H9 (cell line): ENCODE measurements around the gene SETD3. TPM values are rescaled to one million over a fixed set of nuclear protein-coding genes. Genes with fewer than 3 reads are reported as not detected.

ENCODE experiments used
- DNase-seq: peaks from one replicate; pipeline ENCODE4 v3.0.0-alpha.2; 2017
- H2AFZ ChIP-seq: one replicate; pipeline ENCODE4 v1.6.1; 2013; ENCODE audit warnings: mild to moderate bottlenecking, low read length, control low read depth, moderate library complexity
- H2AK5ac ChIP-seq: 2 replicates; pipeline ENCODE4 v1.6.1; 2013; ENCODE audit warnings: low read length, control low read depth, mixed read lengths; ENCODE audit not compliant: insufficient read length
- H2BK120ac ChIP-seq: one replicate; pipeline ENCODE4 v1.6.1; 2013; ENCODE audit warnings: low read depth, mild to moderate bottlenecking, low read length, control low read depth, inconsistent platforms; ENCODE audit not compliant: poor library complexity, severe bottlenecking
- H2BK12ac ChIP-seq: 2 replicates; pipeline ENCODE4 v1.6.1; 2013; ENCODE audit warnings: low read length, control low read depth, mixed read lengths, low read depth; ENCODE audit not compliant: insufficient read length
- H2BK15ac ChIP-seq: 2 replicates; pipeline ENCODE4 v1.6.1; 2013; ENCODE audit warnings: low read depth, low read length, control low read depth
- H2BK20ac ChIP-seq: one replicate; pipeline ENCODE4 v1.6.1; 2013; ENCODE audit warnings: low read depth, mild to moderate bottlenecking, low read length, control low read depth, inconsistent platforms; ENCODE audit not compliant: poor library complexity, severe bottlenecking
- H2BK5ac ChIP-seq: 2 replicates; pipeline ENCODE4 v1.6.1; 2013; ENCODE audit warnings: low read length, control low read depth, mixed read lengths; ENCODE audit not compliant: insufficient read length
- H3K14ac ChIP-seq: 2 replicates; pipeline ENCODE4 v1.6.1; 2013; ENCODE audit warnings: low read length, control low read depth; ENCODE audit not compliant: insufficient read depth
- H3K18ac ChIP-seq: 2 replicates; pipeline ENCODE4 v1.6.1; 2013; ENCODE audit warnings: low read depth, mild to moderate bottlenecking, mixed read lengths, low read length, control low read depth; ENCODE audit not compliant: insufficient read length
- H3K23ac ChIP-seq: 2 replicates; pipeline ENCODE4 v1.6.1; 2013; ENCODE audit warnings: low read length, control low read depth, mixed read lengths, low read depth; ENCODE audit not compliant: insufficient read length
- H3K23me2 ChIP-seq: 2 replicates; pipeline ENCODE4 v1.6.1; 2013; ENCODE audit warnings: low read depth, mild to moderate bottlenecking, mixed read lengths, low read length, control low read depth; ENCODE audit not compliant: insufficient read length, poor library complexity, severe bottlenecking
- H3K27ac ChIP-seq: 2 replicates; pipeline ENCODE4 v1.5.1; 2013; ENCODE audit warnings: low read length, control low read depth, mixed read lengths, low read depth; ENCODE audit not compliant: insufficient read length
- H3K27me3 ChIP-seq: 2 replicates; pipeline ENCODE4 v1.6.1; 2013; ENCODE audit warnings: low read length, control low read depth, inconsistent platforms; ENCODE audit not compliant: insufficient read depth
- H3K4ac ChIP-seq: 2 replicates; pipeline ENCODE4 v1.6.1; 2013; ENCODE audit warnings: low read depth, mild to moderate bottlenecking, control low read depth, inconsistent platforms, low read length, moderate library complexity
- H3K4me1 ChIP-seq: 2 replicates; pipeline ENCODE4 v1.6.1; 2013; ENCODE audit warnings: low read length, control low read depth, inconsistent platforms; ENCODE audit not compliant: insufficient read depth
- H3K4me2 ChIP-seq: 2 replicates; pipeline ENCODE4 v1.6.1; 2013; ENCODE audit warnings: low read length, control low read depth, mixed read lengths; ENCODE audit not compliant: insufficient read length, insufficient read depth
- H3K56ac ChIP-seq: 2 replicates; pipeline ENCODE4 v1.6.1; 2013; ENCODE audit warnings: low read depth, mild to moderate bottlenecking, mixed read lengths, low read length, control low read depth; ENCODE audit not compliant: insufficient read length
- H3K79me1 ChIP-seq: 2 replicates; pipeline ENCODE4 v1.6.1; 2013; ENCODE audit warnings: low read depth, mild to moderate bottlenecking, moderate library complexity, low read length, control low read depth, inconsistent platforms; ENCODE audit not compliant: insufficient read depth, poor library complexity, severe bottlenecking
- H3K79me2 ChIP-seq: 2 replicates; pipeline ENCODE4 v1.6.1; 2013; ENCODE audit warnings: low read length, control low read depth, inconsistent platforms; ENCODE audit not compliant: insufficient read depth
- H3K9ac ChIP-seq: 2 replicates; pipeline ENCODE4 v1.6.1; 2013; ENCODE audit warnings: low read length, control low read depth, mixed read lengths; ENCODE audit not compliant: insufficient read length; ENCODE audit errors: extremely low read depth
- H3K9me3 ChIP-seq: one replicate; pipeline ENCODE4 v1.6.1; 2013; ENCODE audit warnings: low read depth, low read length, inconsistent platforms; ENCODE audit not compliant: control insufficient read depth
- H3T11ph ChIP-seq: one replicate; pipeline ENCODE4 v1.6.1; 2013; ENCODE audit warnings: mild to moderate bottlenecking, low read length, control low read depth, inconsistent platforms
- H4K20me1 ChIP-seq: one replicate; pipeline ENCODE4 v1.6.1; 2013; ENCODE audit not compliant: control insufficient read depth, insufficient read length, insufficient read depth
- H4K5ac ChIP-seq: 2 replicates; pipeline ENCODE4 v1.6.1; 2013; ENCODE audit warnings: low read depth, mild to moderate bottlenecking, mixed read lengths, low read length, control low read depth; ENCODE audit not compliant: insufficient read length
- H4K8ac ChIP-seq: replicated peaks from 2 replicates; pipeline ENCODE4 v1.6.1; 2013; ENCODE audit warnings: low read length, control low read depth, mixed read lengths, low read depth; ENCODE audit not compliant: insufficient read length
- H4K91ac ChIP-seq: 2 replicates; pipeline ENCODE4 v1.6.1; 2013; ENCODE audit warnings: low read depth, mild to moderate bottlenecking, moderate library complexity, mixed read lengths, low read length, control low read depth; ENCODE audit not compliant: insufficient read length
- H3K27ac Mint-ChIP-seq, 3 experiments: 2 replicates in 2 of 3; 3 replicates in 1 of 3; pipeline ENCODE4 v1.8.0; 2020 to 2021; ENCODE audit warnings: mixed read lengths in 3 of 3, mild to moderate bottlenecking in 1 of 3, moderate library complexity in 1 of 3
- H3K27me3 Mint-ChIP-seq: 2 replicates; pipeline ENCODE4 v1.8.0; 2021; ENCODE audit warnings: low read depth, mild to moderate bottlenecking, moderate library complexity, mixed read lengths
- H3K36me3 Mint-ChIP-seq, 3 experiments: 2 replicates in 2 of 3; 3 replicates in 1 of 3; pipeline ENCODE4 v1.8.0; 2020 to 2021; ENCODE audit warnings: low read depth in 3 of 3, mixed read lengths in 3 of 3; ENCODE audit not compliant: insufficient read depth in 1 of 3
- H3K4me1 Mint-ChIP-seq, 2 experiments: 2 replicates each; pipeline ENCODE4 v1.8.0; 2020; ENCODE audit warnings: mixed read lengths in 2 of 2
- H3K4me3 Mint-ChIP-seq, 2 experiments: 2 replicates in 1 of 2; 3 replicates in 1 of 2; pipeline ENCODE4 v1.8.0; 2020 to 2021; ENCODE audit warnings: mild to moderate bottlenecking in 2 of 2, mixed read lengths in 2 of 2, moderate library complexity in 1 of 2
- H3K9me3 Mint-ChIP-seq, 2 experiments: 2 replicates in 1 of 2; 3 replicates in 1 of 2; pipeline ENCODE4 v1.8.0; 2020; ENCODE audit warnings: mild to moderate bottlenecking in 2 of 2, mixed read lengths in 2 of 2, moderate library complexity in 1 of 2
- WGBS: extraction: QIAGEN DNeasy Blood & Tissue Kit; methylation state at CpG from one replicate; pipeline ENCODE4 v1.1.7; 2013; ENCODE audit warnings: missing lambda C conversion rate, low lambda C conversion rate, mixed read lengths; ENCODE audit not compliant: insufficient read length; ENCODE audit errors: extremely low coverage; 5-methylcytosine and 5-hydroxymethylcytosine counted together
- total RNA-seq: library from RNA; stranded (reverse); gene quantifications from 2 replicates; pipeline ENCODE4 v1.2.1, GENCODE V29; 2021
- TF ChIP-seq, protein P1 (sequence below): fragments of 200-600 bp; sonication (generic); conservative IDR thresholded peaks from 3 replicates; pipeline ENCODE4 v1.8.0; 2021; ENCODE audit warnings: antibody characterized with exemption, mild to moderate bottlenecking

SETD3 gene
- total RNA-seq, 1 experiment from 2014 or later: 56.7 TPM

DNA sequence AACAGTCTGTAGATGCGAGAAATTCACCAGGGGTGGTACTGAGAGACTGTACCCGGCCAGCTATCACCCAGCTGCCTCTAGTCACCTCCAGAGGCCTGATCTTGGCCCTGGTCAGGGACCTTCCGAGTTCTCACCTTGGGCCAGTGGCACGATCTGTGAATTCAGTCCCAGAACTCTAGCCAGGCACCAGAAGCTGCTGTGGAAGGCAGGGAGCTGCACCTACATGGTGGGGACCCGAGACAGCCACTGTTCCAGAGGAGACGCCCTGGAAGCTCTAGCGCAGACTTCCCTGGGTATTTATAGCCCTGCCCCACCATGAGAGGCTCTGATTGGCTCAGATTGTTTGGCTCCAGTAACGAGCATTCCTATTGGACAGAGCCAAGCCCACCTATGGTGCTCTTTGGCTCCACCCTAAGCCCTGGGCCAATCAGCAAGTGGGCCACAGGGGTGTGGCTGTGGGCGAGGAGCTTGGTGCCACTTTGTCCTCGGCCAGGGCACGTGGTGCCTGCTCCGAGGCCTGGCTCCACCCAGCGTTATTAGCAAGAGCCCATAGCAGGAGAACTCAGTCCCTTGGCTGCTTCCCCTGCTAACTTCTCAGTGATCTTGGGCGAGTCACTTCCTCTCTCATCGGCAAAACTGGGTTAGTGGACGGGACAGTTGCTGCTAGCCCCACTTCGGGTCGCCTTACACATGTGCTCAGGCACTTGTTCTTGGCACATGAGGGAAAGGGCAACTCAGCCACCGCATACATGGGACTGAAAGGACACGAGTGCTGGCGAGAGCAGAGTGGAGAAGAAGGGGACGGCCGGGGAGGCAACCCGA is 119.7 kb downstream of the SETD3 start:
- Histone ChIP-seq H4K91ac (no peak overlapping the region), H3T11ph (no peak overlapping the region), H3K18ac (no peak overlapping the region), H3K56ac (no peak overlapping the region), H2AK5ac (no peak overlapping the region), H4K8ac (no peak overlapping the region), H2BK120ac (no peak overlapping the region), H3K23ac (no peak overlapping the region), H2AFZ (no peak overlapping the region), H3K27me3 (no peaks in the 10 kb centered on the region), H3K23me2 (no peaks in the 10 kb centered on the region), H3K9me3 (no peaks in the 10 kb centered on the region), H3K9ac (no peak overlapping the region), H2BK12ac (no peak overlapping the region), H2BK20ac (no peak overlapping the region), H2BK15ac (no peak overlapping the region), H3K79me2 (no peaks in the 10 kb centered on the region), H3K14ac (no peak overlapping the region), H4K5ac (no peak overlapping the region), H3K4me1 (no peaks in the 10 kb centered on the region), H3K27ac (no peak overlapping the region), H3K4ac (no peak overlapping the region), H3K79me1 (no peaks in the 10 kb centered on the region), H2BK5ac (no peak overlapping the region), H3K4me2 (no peak overlapping the region), H4K20me1 (no peaks in the 10 kb centered on the region)
- Mint-ChIP-seq H3K4me3 (no peak overlapping the region), H3K36me3 (no peaks in the 10 kb centered on the region), H3K27ac (peak overlapping the region in 1 of 3 experiments; percentile 44; a peak in 1 of 7 replicates), H3K4me1 (peaks cover 23 to 29% of the 10 kb centered on the region in 2 experiments), H3K9me3 (no peaks in the 10 kb centered on the region), H3K27me3 (peaks cover 7% of the 10 kb centered on the region)
- WGBS: no CpG with 5 or more reads among the region's 24 CpGs
- TF ChIP-seq, protein P1, sequence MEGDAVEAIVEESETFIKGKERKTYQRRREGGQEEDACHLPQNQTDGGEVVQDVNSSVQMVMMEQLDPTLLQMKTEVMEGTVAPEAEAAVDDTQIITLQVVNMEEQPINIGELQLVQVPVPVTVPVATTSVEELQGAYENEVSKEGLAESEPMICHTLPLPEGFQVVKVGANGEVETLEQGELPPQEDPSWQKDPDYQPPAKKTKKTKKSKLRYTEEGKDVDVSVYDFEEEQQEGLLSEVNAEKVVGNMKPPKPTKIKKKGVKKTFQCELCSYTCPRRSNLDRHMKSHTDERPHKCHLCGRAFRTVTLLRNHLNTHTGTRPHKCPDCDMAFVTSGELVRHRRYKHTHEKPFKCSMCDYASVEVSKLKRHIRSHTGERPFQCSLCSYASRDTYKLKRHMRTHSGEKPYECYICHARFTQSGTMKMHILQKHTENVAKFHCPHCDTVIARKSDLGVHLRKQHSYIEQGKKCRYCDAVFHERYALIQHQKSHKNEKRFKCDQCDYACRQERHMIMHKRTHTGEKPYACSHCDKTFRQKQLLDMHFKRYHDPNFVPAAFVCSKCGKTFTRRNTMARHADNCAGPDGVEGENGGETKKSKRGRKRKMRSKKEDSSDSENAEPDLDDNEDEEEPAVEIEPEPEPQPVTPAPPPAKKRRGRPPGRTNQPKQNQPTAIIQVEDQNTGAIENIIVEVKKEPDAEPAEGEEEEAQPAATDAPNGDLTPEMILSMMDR: no peak
- DNase-seq: no peak
